ENCODE measurements around the gene CD69. TPM values are rescaled to one million over a fixed set of nuclear protein-coding genes. Genes with fewer than 3 reads are reported as not detected.

CD69 gene
- total RNA-seq, 1 donor from 2014 or later, result 11.4 TPM

DNA sequence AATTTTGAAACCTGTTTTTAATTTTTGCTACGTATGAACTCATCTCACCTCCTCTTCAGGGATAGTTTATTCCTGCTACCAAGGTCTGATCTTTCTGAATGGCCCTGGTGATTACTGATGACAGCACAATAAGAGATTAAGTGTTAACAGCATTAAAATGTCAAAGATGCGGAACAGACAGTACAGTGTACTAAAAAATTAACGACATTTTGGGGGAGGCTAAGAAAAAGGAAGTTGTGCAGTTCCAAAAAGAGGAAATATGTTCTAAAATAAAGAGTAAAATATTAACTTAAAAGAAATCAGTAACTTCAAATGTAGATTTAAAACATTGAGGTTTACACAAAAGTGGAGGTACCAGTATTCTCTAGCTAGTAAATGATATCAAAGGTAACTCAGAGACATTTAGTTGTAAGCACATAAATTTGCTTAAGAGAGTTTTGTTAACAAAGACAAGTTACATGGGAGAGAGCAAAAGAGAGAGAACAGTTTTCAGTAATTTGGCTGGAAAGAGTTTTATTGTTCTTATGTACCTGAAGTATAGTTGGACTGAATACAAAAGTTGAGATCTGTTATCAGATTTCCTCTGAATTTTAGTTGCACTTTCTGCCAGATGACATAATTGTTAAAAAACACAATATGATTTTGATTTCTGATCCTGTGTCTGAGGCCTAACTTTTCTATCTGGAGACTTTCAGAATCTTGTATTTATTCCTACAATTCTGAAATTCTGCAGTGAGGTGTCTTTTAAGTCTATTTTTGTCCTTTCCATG is 23.6 kb downstream of the CD69 start:
- Histone ChIP-seq H3K27me3 (ENCODE audit: low read depth) (no peaks in the 10 kb centered on the region), H3K36me3 (no peaks in the 10 kb centered on the region), H3K27ac (peak overlapping the region; percentile 65), H3K4me3 (no peak overlapping the region), H3K4me1 (peaks cover 11% of the 10 kb centered on the region), H3K9me3 (no peaks in the 10 kb centered on the region)
- peak; percentile 30 to 52 for ATAC-seq
- intact Hi-C loops (cut with DNase I), result no loop called here
- no peak for TF ChIP-seq CTCF (IDR thresholded peaks at IDR 0.05)
- no peak for DNase-seq

DNA sequence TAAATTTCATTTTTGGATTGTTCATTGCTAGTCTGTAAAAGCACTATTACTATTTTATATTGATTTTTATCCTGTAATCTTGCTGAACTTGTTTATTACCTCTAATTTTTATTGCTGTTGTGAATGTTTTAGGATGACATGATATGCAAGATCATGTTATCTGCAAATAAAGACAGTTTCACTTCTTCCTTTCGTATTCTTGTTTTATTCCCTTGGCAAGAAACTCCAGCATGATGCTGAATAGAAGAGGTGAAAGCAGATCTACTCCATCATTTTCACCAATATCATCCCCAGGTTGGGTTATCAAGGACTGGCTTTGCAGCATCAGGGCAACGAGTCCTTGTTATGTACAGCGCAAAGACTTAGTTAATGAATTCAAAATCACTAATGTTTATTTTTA is 25.1 kb downstream of the CD69 start:
- ATAC-seq (no peak), DNase-seq (no peak)
- H3K4me1 ChIP-seq, result peaks cover 11% of the 10 kb centered on the region
- H3K27me3 ChIP-seq (ENCODE audit: low read depth), result no peaks in the 10 kb centered on the region
- intact Hi-C loops (cut with DNase I), result no loop called here
- no peak for TF ChIP-seq CTCF (IDR thresholded peaks at IDR 0.05)
- H3K27ac ChIP-seq, result no peak overlapping the region
- no peak overlapping the region for H3K4me3 ChIP-seq
- no peaks in the 10 kb centered on the region for H3K9me3 ChIP-seq
- no peaks in the 10 kb centered on the region for H3K36me3 ChIP-seq

GRCh38 chr12:9732921-9733461 is 27.7 kb downstream of the CD69 start, which contains the start of gene CLECL1:
TSS of gene CLECL1 (minus strand) at chr12:9733097.
- intact Hi-C loops (cut with DNase I), result no loop called here
- peak within 1 kb of the TSS; percentile 70 for H3K27ac ChIP-seq

GRCh38 chr12:9731797-9732196 is 28.9 kb downstream of the CD69 start:
- H3K4me1 ChIP-seq, result no peaks in the 10 kb centered on the region
- intact Hi-C loops (cut with DNase I), result no loop called here
- peak in 1 of 2 donors; percentile 45 for ATAC-seq
- peak overlapping the region; percentile 70 for H3K27ac ChIP-seq
- no peaks in the 10 kb centered on the region for H3K27me3 ChIP-seq (ENCODE audit: low read depth)
- no peaks in the 10 kb centered on the region for H3K9me3 ChIP-seq
- DNase-seq, result no peak
- H3K36me3 ChIP-seq, result no peaks in the 10 kb centered on the region
- peak overlapping the region; percentile 22 for H3K4me3 ChIP-seq
- no peak for TF ChIP-seq CTCF (IDR thresholded peaks at IDR 0.05)

More at GRCh38 chr12:9732921-9733461, 27.7 kb downstream of the CD69 start, which contains the start of gene CLECL1:
- ATAC-seq (no peak), DNase-seq (no peak)
- no peaks in the 10 kb centered on the region for H3K27me3 ChIP-seq (ENCODE audit: low read depth)
- no peaks in the 10 kb centered on the region for H3K36me3 ChIP-seq
- H3K4me1 ChIP-seq, result peaks cover 7% of the 10 kb centered on the region
- no peaks in the 10 kb centered on the region for H3K9me3 ChIP-seq
- peak within 1 kb of the TSS; percentile 27 for H3K4me3 ChIP-seq
- TF ChIP-seq CTCF (IDR thresholded peaks at IDR 0.05), result no peak

GRCh38 chr12:9731393-9731792 is 29.3 kb downstream of the CD69 start:
- intact Hi-C loops (cut with DNase I), result no loop called here
- H3K27me3 ChIP-seq (ENCODE audit: low read depth), result no peaks in the 10 kb centered on the region
- H3K36me3 ChIP-seq, result no peaks in the 10 kb centered on the region
- DNase-seq (no peak), ATAC-seq (no peak)
- H3K9me3 ChIP-seq, result no peaks in the 10 kb centered on the region
- TF ChIP-seq CTCF (IDR thresholded peaks at IDR 0.05), result no peak
- peak overlapping the region; percentile 22 for H3K4me3 ChIP-seq
- peak overlapping the region; percentile 70 for H3K27ac ChIP-seq
- no peaks in the 10 kb centered on the region for H3K4me1 ChIP-seq

Data from lower lobe of right lung (tissue), 2 donors.